SU-DHL-6 (cell line): ENCODE data around the gene MS4A13.

ENCODE experiments used
- EZH2phosphoT487 ChIP-seq: fragments of 200-600 bp; sonication (generic), shearing (Covaris generic); conservative IDR thresholded peaks from 2 replicates; pipeline ENCODE4 v1.6.1; 2018; ENCODE audit warnings: mild to moderate bottlenecking, antibody characterized with exemption, low read length, moderate library complexity, mixed read lengths
- TF ChIP-seq, protein P1 (sequence below): fragments of 200-600 bp; sonication (generic); IDR thresholded peaks from one replicate; pipeline ENCODE4 v1.5.1; 2017; ENCODE audit warnings: antibody characterized with exemption, mild to moderate bottlenecking, low read length, moderate library complexity; ENCODE audit not compliant: insufficient read depth, poor library complexity, severe bottlenecking

DNA sequence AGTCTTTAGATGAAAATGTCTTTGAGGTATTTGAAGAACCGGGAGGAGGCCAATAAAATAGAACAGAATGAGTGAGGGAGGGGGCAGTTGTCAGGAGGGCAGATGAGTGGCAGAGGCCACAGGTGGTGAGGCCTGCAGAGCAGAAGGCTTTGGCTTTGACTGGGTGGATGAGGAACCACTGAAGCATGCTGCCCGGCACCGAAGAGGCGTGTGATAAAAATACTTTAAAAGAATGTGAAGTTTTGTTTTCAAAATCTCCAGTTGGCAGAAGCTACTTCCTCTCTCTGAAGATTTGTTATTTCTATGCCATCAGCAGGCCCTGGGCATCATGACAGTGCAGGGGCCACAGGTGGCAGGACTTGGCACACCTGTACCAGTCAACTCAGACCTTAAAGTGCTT is 16.3 kb upstream of the MS4A13 start:
- TF ChIP-seq, protein P1, sequence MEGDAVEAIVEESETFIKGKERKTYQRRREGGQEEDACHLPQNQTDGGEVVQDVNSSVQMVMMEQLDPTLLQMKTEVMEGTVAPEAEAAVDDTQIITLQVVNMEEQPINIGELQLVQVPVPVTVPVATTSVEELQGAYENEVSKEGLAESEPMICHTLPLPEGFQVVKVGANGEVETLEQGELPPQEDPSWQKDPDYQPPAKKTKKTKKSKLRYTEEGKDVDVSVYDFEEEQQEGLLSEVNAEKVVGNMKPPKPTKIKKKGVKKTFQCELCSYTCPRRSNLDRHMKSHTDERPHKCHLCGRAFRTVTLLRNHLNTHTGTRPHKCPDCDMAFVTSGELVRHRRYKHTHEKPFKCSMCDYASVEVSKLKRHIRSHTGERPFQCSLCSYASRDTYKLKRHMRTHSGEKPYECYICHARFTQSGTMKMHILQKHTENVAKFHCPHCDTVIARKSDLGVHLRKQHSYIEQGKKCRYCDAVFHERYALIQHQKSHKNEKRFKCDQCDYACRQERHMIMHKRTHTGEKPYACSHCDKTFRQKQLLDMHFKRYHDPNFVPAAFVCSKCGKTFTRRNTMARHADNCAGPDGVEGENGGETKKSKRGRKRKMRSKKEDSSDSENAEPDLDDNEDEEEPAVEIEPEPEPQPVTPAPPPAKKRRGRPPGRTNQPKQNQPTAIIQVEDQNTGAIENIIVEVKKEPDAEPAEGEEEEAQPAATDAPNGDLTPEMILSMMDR, result no peak
- no peak for TF ChIP-seq EZH2phosphoT487
